Measurements from ENCODE around the gene SLC47A2. TPM values are rescaled to one million over a fixed set of nuclear protein-coding genes. Genes with fewer than 3 reads are reported as not detected.

The SLC47A2 gene
- total RNA-seq, 2 experiments from 2014 or later: not detected

- no peak for DNase-seq
- ChIA-PET CTCF (interaction anchor here (1.1 kb wide), 1 partner anchor 99 kb away, joined by 3 read pairs; no protein-coding TSS in a partner anchor), POLR2A (no interaction called here)
- Mint-ChIP-seq H3K27me3 (no peaks in the 10 kb centered on the region), H3K9me3 (no peaks in the 10 kb centered on the region), H3K4me1 (ENCODE audit: low read depth) (no peaks in the 10 kb centered on the region), H3K36me3 (peaks cover 15% of the 10 kb centered on the region), H3K4me3 (no peak overlapping the region), H3K27ac (no peak overlapping the region)
- intact Hi-C loops (cut with micrococcal nuclease): no loop called here
Measured at GRCh38 chr17:19664136-19664820, 52.1 kb downstream of the SLC47A2 start.

DNA sequence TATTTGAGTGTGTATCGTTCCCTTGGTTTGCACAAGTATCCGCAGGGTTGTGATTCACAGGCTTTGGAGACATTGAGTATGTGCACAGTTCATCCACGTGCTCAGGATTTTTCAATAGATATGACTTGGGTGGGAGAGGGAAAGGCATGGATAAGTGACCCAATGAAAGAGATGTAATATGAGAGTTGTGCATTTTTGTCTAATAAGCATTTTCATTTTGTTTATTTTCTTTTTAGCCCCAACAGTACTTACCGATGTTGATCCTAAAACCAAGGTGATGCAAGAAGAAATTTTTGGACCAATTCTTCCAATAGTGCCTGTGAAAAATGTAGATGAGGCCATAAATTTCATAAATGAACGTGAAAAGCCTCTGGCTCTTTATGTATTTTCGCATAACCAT is 53.3 kb downstream of the SLC47A2 start:
- POLR2A ChIA-PET: no interaction called here
- CTCF ChIA-PET: no interaction called here
- peaks cover 15% of the 10 kb centered on the region for H3K36me3 Mint-ChIP-seq
- no peaks in the 10 kb centered on the region for H3K4me1 Mint-ChIP-seq (ENCODE audit: low read depth)
- no peaks in the 10 kb centered on the region for H3K27me3 Mint-ChIP-seq
- no peak overlapping the region for H3K27ac Mint-ChIP-seq
- intact Hi-C loops (cut with micrococcal nuclease): no loop called here
- no peak overlapping the region for H3K4me3 Mint-ChIP-seq
- no peaks in the 10 kb centered on the region for H3K9me3 Mint-ChIP-seq
- no peak for DNase-seq

DNA sequence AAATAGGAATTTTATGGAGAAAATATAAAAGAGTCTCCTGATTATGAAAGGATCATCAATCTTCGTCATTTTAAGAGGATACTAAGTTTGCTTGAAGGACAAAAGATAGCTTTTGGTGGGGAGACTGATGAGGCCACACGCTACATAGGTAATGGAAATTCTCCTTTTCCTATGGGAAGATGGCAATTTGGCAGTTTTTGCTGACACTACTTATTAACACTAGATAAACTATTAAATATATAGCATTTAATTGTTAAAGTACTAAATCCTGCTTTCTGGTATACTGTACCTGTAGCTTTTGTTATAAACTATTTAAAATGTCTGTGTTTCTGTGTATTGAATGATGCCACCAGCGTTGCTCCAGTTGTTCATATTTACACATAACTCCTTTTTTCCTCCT is 55.3 kb downstream of the SLC47A2 start:
- no peak for DNase-seq
- H3K9me3 Mint-ChIP-seq: no peaks in the 10 kb centered on the region
- no peaks in the 10 kb centered on the region for H3K4me1 Mint-ChIP-seq (ENCODE audit: low read depth)
- H3K4me3 Mint-ChIP-seq: no peak overlapping the region
- CTCF ChIA-PET: interaction anchor here (0.9 kb wide), 1 partner anchor 13 kb away, joined by 3 read pairs; no protein-coding TSS in a partner anchor
- POLR2A ChIA-PET: interaction anchor here (0.8 to 1.3 kb wide), 2 partner anchors 13 to 84 kb away, joined by 3 to 4 read pairs; partner anchors contain the start of gene ALDH3A2
- intact Hi-C loops (cut with micrococcal nuclease): no loop called here
- H3K27ac Mint-ChIP-seq: no peak overlapping the region
- H3K27me3 Mint-ChIP-seq: no peaks in the 10 kb centered on the region
- peaks cover 20% of the 10 kb centered on the region for H3K36me3 Mint-ChIP-seq

DNA sequence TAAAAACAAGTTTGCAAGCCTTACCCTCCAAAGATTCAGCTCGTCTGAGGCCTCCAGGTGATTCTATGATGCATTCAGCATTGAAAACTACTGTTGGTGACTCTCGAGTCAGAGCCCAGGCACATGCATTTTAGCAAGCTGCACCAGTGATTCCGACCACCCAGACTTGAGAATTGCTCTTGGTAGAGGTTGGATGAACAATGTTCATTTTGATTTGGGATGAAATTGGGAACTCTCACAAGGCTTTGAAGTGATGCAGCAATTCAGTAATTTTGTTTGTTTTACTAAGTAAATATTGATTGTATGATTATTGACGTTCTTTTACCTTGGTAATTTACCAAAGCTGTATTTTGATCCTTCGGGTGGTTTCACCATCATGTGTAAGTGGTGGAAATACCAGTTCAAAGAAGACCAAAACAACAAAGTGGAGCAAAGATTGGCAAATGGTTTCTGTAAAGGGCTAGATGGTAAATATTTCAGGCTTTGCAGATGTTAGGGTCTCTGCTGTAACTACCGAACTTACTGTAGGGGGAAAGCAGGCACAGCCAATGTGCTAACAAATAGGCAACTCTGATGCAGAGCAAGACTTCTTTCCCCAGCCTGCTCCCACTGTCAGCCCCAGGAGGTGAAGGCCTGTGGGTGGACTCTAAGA is 56.0 kb downstream of the SLC47A2 start:
- Mint-ChIP-seq H3K9me3 (no peaks in the 10 kb centered on the region), H3K27ac (no peak overlapping the region), H3K4me3 (no peak overlapping the region), H3K4me1 (ENCODE audit: low read depth) (no peaks in the 10 kb centered on the region), H3K36me3 (peaks cover 24% of the 10 kb centered on the region), H3K27me3 (no peaks in the 10 kb centered on the region)
- intact Hi-C loops (cut with micrococcal nuclease): no loop called here
- CTCF ChIA-PET: interaction anchor here (1.0 kb wide), 1 partner anchor 11 kb away, joined by 3 read pairs; the partner anchor contains the start of gene ALDH3A2
- POLR2A ChIA-PET: no interaction called here
- no peak for DNase-seq

DNA sequence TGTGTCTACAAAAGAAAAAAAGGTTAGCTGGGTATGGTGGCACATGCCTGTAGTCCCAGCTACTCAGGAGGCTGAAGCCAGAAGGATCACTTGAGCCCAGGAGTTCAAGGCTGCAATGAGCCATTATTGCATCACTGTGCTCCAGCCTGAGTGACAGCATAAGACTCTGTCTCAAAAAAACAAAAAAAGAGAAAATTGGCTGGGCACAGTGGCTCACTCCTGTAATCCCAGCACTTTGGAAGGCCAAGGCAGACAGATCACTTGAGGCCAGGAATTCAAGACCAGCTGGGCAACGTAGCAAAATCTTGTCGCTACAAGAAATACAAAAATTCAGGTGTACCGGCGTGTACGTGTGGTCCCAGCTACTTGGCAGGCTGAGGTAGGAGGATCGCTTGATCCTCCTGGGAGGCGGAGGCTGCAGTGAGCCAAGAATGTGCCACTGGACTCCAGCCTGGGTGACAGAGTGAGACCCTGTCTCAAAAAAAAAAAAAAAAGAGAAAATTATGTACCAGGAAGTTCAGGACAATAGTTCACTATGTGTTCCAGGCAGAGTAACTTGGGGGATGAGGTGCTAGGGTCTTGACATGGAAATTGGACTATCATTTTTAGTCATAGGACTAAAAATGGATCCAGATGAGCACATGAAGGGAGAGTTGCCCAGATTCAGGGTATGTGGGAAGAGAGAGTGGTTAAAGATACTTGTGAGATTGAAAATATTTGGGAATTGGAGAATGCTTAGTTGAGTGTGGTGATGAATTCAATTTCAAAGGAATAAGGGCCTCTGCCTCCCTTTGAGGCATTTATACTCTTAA is 56.8 kb downstream of the SLC47A2 start:
- ChIA-PET CTCF (interaction anchor here (1.0 kb wide), 1 partner anchor 11 kb away, joined by 3 read pairs; the partner anchor contains the start of gene ALDH3A2), POLR2A (no interaction called here)
- Mint-ChIP-seq H3K9me3 (no peaks in the 10 kb centered on the region), H3K4me1 (ENCODE audit: low read depth) (no peaks in the 10 kb centered on the region), H3K27me3 (no peaks in the 10 kb centered on the region), H3K36me3 (peaks cover 21% of the 10 kb centered on the region), H3K4me3 (no peak overlapping the region), H3K27ac (no peak overlapping the region)
- intact Hi-C loops (cut with micrococcal nuclease): no loop called here
- no peak for DNase-seq

DNA sequence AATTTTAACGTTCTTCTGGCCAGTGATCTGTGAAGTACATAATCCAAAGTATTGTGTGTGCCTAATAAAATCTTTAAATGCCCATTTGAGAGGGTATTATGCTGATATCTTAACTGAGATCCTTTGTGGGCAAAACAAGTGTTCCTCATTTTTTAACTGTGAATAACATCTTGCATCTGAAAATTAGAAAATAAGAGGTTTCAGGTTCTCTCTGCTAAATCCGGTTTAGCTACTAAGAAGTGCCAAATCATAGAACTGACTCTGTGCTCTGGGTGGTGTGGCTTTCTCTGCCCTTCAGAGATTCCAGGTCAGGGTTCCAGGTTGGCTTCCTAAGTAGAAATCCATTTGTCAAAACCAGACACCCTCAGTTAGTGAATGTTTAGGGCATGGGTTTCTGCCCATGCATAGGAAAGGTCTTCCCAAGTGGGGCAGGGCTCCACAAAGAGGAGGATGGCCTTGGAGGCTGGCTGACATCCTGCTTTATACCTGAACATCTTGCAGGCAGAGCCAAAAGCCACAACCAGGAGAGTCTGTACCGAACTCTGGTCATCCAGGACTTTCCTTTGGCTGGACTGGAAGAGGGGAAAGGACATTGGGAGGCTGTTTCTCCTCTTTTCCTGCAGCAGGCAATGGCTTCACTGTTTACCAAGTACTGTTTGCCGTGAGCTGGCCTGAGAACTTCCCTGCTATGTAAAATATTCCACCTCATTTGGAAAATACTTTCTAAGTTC is 59.4 kb downstream of the SLC47A2 start:
- intact Hi-C loops (cut with micrococcal nuclease): no loop called here
- ChIA-PET CTCF (interaction anchor here (1.0 to 2.2 kb wide), 3 partner anchors 10 to 88 kb away, joined by 4 to 14 read pairs (median 4); partner anchors contain the start of gene ALDH3A2), POLR2A (no interaction called here)
- Mint-ChIP-seq H3K4me1 (ENCODE audit: low read depth) (no peaks in the 10 kb centered on the region), H3K27ac (no peak overlapping the region), H3K36me3 (peaks cover 19% of the 10 kb centered on the region), H3K4me3 (no peak overlapping the region), H3K9me3 (no peaks in the 10 kb centered on the region), H3K27me3 (no peaks in the 10 kb centered on the region)
- no peak for DNase-seq

DNA sequence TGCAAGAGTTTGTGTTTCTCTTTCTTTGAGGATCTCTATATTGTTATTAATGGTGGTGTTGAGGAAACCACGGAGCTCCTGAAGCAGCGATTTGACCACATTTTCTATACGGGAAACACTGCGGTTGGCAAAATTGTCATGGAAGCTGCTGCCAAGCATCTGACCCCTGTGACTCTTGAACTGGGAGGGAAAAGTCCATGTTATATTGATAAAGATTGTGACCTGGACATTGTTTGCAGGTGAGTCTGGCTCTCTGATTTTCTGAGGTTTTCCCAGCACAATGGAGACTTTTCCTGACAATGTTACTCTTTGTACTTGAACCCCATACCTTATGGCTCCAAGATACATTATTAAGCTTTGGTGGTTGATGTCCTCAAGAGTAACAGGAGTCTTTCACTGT is 60.0 kb downstream of the SLC47A2 start:
- Mint-ChIP-seq H3K9me3 (no peaks in the 10 kb centered on the region), H3K27ac (no peak overlapping the region), H3K4me1 (ENCODE audit: low read depth) (peaks cover 2% of the 10 kb centered on the region), H3K36me3 (peaks cover 19% of the 10 kb centered on the region), H3K27me3 (no peaks in the 10 kb centered on the region), H3K4me3 (no peak overlapping the region)
- intact Hi-C loops (cut with micrococcal nuclease): no loop called here
- DNase-seq: no peak
- ChIA-PET CTCF (interaction anchor here (1.0 to 2.2 kb wide), 3 partner anchors 9 to 106 kb away, joined by 4 to 14 read pairs (median 4); partner anchors contain the start of gene ALDH3A2), POLR2A (no interaction called here)

DNA sequence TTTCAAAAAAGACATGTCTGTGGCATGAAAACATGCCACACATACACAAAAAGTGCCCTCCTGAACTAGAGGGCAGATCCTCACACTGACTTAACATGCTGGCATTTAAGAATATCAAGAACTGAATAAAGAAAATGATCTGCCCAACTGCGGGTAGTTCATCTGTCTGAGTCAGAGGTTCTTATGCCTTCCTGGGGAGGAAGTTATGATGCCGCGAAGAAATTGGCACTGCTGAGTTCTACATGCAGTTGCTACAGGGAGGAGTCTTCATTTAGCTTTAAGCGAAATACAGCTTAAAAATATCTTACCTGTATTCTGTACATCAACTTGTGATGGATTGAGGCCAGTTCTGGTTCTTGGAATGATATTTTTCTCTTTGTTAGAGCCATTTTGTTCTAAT is 61.5 kb downstream of the SLC47A2 start:
- H3K4me1 Mint-ChIP-seq (ENCODE audit: low read depth): peaks cover 9% of the 10 kb centered on the region
- intact Hi-C loops (cut with micrococcal nuclease): no loop called here
- CTCF ChIA-PET: interaction anchor here (1.5 kb wide), 1 partner anchor 108 kb away, joined by 4 read pairs; no protein-coding TSS in a partner anchor
- no peak overlapping the region for H3K4me3 Mint-ChIP-seq
- peaks cover 19% of the 10 kb centered on the region for H3K36me3 Mint-ChIP-seq
- H3K27me3 Mint-ChIP-seq: no peaks in the 10 kb centered on the region
- no peaks in the 10 kb centered on the region for H3K9me3 Mint-ChIP-seq
- no peak for DNase-seq
- H3K27ac Mint-ChIP-seq: no peak overlapping the region
- POLR2A ChIA-PET: no interaction called here

DNA sequence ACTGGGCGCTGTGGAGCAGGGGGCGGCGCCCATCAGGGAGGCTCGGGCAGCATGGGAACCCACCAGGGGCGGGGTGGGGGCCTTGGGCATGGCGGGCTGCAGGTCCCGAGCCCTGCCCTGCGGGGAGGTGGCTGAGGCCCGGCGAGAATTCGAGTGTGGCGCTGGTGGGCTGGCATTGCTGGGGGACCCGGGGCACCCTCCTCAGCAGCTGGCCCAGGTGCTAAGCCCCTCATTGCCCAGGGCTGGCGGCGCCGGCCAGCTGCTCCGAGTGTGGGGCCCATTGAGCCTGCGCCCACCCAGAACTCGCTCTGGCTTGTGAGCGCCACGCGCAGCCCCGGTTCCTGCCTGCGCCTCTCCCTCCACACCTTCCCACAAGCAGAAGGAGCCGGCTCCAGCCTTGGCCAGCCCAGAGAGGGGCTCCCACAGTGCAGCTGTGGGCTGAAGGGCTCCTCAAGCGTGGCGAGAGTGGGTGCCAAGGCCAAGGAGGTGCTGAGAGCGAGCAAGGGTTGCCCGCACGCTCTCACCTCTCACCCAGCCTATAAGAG is 62.0 kb downstream of the SLC47A2 start:
- ChIA-PET POLR2A (no interaction called here), CTCF (interaction anchor here (1.3 to 2.1 kb wide), 3 partner anchors 9 to 108 kb away, joined by 3 to 6 read pairs (median 5); no protein-coding TSS in a partner anchor)
- Mint-ChIP-seq H3K9me3 (no peaks in the 10 kb centered on the region), H3K27me3 (no peaks in the 10 kb centered on the region), H3K36me3 (peaks cover 17% of the 10 kb centered on the region), H3K4me1 (ENCODE audit: low read depth) (peaks cover 12% of the 10 kb centered on the region), H3K4me3 (no peak overlapping the region), H3K27ac (no peak overlapping the region)
- intact Hi-C loops (cut with micrococcal nuclease): no loop called here
- no peak for DNase-seq

- ChIA-PET CTCF (interaction anchor here (1.0 to 2.1 kb wide), 4 partner anchors 110 to 114 kb away, joined by 3 to 5 read pairs (median 4); no protein-coding TSS in a partner anchor), POLR2A (interaction anchor here (0.6 kb wide), 1 partner anchor 1393 kb away, joined by 3 read pairs; no protein-coding TSS in a partner anchor)
- Mint-ChIP-seq H3K4me3 (no peak overlapping the region), H3K9me3 (no peaks in the 10 kb centered on the region), H3K36me3 (peaks cover 14% of the 10 kb centered on the region), H3K4me1 (ENCODE audit: low read depth) (peaks cover 20% of the 10 kb centered on the region), H3K27me3 (no peaks in the 10 kb centered on the region), H3K27ac (no peak overlapping the region)
- intact Hi-C loops (cut with micrococcal nuclease): no loop called here
- DNase-seq: no peak
Measured at GRCh38 chr17:19652595-19652994, 63.8 kb downstream of the SLC47A2 start.

DNA sequence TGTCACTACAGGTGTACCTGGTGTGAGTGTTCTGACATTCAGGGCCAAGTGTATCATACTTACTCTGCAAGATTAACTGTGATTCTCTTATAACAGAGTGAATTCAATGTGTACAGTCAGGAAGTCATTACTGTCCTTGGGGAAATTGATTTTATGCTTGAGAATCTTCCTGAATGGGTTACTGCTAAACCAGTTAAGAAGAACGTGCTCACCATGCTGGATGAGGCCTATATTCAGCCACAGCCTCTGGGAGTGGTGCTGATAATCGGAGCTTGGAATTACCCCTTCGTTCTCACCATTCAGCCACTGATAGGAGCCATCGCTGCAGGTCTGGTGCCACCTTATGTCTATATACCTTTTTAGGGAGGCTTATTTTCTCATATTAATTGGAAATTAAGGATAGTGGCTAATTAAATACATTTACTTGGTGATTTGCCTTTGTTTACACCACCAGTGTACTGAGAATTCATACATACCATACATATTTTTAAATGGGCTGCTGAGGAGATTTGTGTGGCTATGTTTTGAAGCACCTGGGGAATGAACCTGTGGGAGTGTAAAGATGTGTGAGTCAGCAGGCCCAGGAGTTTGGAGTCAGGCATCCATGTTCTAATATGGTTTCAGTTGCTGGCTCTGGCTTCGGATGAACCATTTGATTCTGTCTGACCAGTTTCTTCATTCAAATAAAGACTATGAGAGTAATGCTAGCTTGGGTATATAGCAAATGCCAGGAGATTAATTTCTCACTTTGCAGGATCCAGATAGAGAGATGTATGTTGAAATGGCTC is 64.7 kb downstream of the SLC47A2 start:
- Mint-ChIP-seq H3K4me1 (ENCODE audit: low read depth) (peaks cover 29% of the 10 kb centered on the region), H3K27ac (no peak overlapping the region), H3K4me3 (no peak overlapping the region), H3K36me3 (peaks cover 14% of the 10 kb centered on the region), H3K27me3 (no peaks in the 10 kb centered on the region), H3K9me3 (no peaks in the 10 kb centered on the region)
- intact Hi-C loops (cut with micrococcal nuclease): no loop called here
- ChIA-PET CTCF (interaction anchor here (0.6 to 1.6 kb wide), 3 partner anchors 95 to 115 kb away, joined by 3 to 4 read pairs (median 3); no protein-coding TSS in a partner anchor), POLR2A (no interaction called here)
- DNase-seq: no peak
